Stomach (tissue), 9 donors: Measurements from ENCODE around the gene PGLYRP1. TPM values are rescaled to one million over a fixed set of nuclear protein-coding genes. Genes with fewer than 3 reads are reported as not detected.

ENCODE experiments used
- DNase-seq, 2 donors: peaks; one replicate each; pipeline versions ENCODE4 v3.0.0 to v3.0.0-alpha.2; 2013 to 2019
- H3K27ac ChIP-seq, 5 donors: fragments of 200-600 bp in 4 of 5; sonication (generic) in 4 of 5; one replicate each; pipeline ENCODE4 v1.5.1; 2013 to 2019; ENCODE audit warnings: mild to moderate bottlenecking in 1 of 5, moderate library complexity in 1 of 5
- H3K27me3 ChIP-seq, 3 donors: fragments of 200-600 bp; sonication (generic); one replicate each; pipeline ENCODE4 v1.5.1; 2017 to 2019; ENCODE audit warnings: mixed run types in 1 of 3
- H3K36me3 ChIP-seq, 4 donors: fragments of 200-600 bp; sonication (generic); 1 replicate in 3 of 4; 2 replicates in 1 of 4; pipeline ENCODE4 v1.5.1; 2016 to 2019
- H3K4me1 ChIP-seq, 4 donors: fragments of 200-600 bp; sonication (generic); one replicate each; pipeline ENCODE4 v1.5.1; 2016 to 2019
- H3K4me3 ChIP-seq, 4 donors: fragments of 200-600 bp; sonication (generic) in 3 of 4; one replicate each; pipeline ENCODE4 v1.5.1; 2016 to 2019; ENCODE audit warnings: mild to moderate bottlenecking in 1 of 4
- H3K9me3 ChIP-seq, 4 donors: fragments of 200-600 bp; sonication (generic); one replicate each; pipeline ENCODE4 v1.5.1; 2016 to 2019
- EP300 ChIP-seq: sonication (generic); formaldehyde crosslinking; IDR thresholded peaks from one replicate; pipeline ENCODE4 v1.6.1; 2017; ENCODE audit warnings: antibody characterized with exemption
- POLR2A ChIP-seq, 4 donors: fragments of 450-650 bp; IDR thresholded peaks; one replicate each; pipeline ENCODE4 v1.6.1; 2016; ENCODE audit warnings: antibody characterized with exemption in 4 of 4, control low read depth in 2 of 4, mild to moderate bottlenecking in 1 of 4, moderate library complexity in 1 of 4
- POLR2AphosphoS5 ChIP-seq, 3 donors: sonication (generic); formaldehyde crosslinking; IDR thresholded peaks; one replicate each; pipeline ENCODE4 v1.6.1; 2016; ENCODE audit warnings: antibody characterized with exemption in 3 of 3
- WGBS, 5 donors: extraction: QIAGEN DNeasy Blood & Tissue Kit in 3 of 5; methylation state at CpG; one replicate each; pipeline versions ENCODE4 v1.1.5 to v1.1.7; 2013 to 2018; 5-methylcytosine and 5-hydroxymethylcytosine counted together
- intact Hi-C: fragments of 100-400 bp; cut with DNase I; formaldehyde crosslinking; loops from one replicate; pipeline ENCODE4 v1.15.1; 2023; ENCODE audit warnings: low total_unique reads
- polyA plus RNA-seq, 3 donors: library from polyadenylated mRNA; stranded (reverse); fragments of 200-250 nt; gene quantifications; one replicate each; pipeline ENCODE4 v1.2.3, GENCODE V29; 2013
- small RNA-seq, 4 donors: library from RNA; depleted of rRNA; stranded (forward); fragments of <200 nt; gene quantifications; one replicate each; pipeline ENCODE3, GENCODE V24; 2016
- total RNA-seq, 5 donors: library from RNA; depleted of rRNA; stranded (reverse); fragments of >200 nt; gene quantifications; one replicate each; pipeline versions ENCODE4 v1.1.0 to v1.2.3, GENCODE V29; 2014 to 2016
- TF ChIP-seq, protein P1 (sequence below), 7 experiments: fragments of 450-650 bp in 4 of 7; fragments of 200-600 bp in 3 of 7; sonication (generic) in 3 of 7; IDR thresholded peaks; one replicate each; pipeline ENCODE4 v1.5.1; 2016 to 2019; ENCODE audit warnings: antibody characterized with exemption in 7 of 7, control low read depth in 2 of 7, mild to moderate bottlenecking in 1 of 7
- donor health status: healthy with polysubstance abuse.
- donor health status: Bipolar disorder and iron deficiency.
- donor health status: healthy.

The PGLYRP1 gene
- total and polyA plus RNA-seq, 8 donors = 0.56 to 3.5 TPM; not detected in 6

DNA sequence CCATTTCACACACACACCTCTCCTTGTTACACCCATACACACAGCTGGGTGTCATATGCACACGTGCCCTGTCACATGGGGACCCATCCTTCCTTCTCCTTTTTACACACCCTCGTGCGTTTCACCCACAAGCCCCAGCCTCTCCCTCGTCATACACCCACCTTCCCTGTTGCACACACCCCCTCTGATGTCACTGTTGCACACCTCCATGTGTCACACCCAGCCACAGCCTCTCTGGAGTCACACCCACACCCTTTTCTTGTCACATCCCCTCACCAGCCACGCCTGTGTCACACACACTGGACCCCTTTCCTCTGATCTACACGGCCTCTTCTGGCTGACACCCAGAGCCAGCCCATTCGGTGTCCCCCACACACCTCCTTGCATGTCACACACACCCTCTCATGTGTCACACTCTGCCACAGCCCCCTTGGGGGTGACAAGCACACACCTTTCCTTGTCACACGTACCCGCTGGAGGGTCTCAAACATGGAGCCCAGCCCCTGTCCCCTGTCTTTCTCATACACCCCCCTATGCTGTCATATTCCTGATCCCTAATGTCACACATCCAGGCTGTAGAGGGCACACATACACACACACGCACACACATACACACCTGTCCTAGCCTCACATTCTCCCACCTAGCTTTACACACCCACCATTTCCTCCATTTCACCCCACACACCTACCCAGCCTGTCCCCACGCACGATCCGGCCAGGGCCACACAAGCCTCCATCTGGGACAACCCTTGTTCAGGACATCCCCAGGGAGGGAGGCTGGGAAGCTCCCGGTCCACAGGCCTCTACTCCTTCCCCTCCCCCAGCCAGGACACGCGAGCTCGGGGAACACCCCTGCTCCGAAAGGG lies 50.5 kb downstream of the PGLYRP1 start:
- DNase-seq = peak in 1 of 2 donors; percentile 51
- H3K9me3 ChIP-seq = peaks cover 0 to 4% (median 0%) of the 10 kb centered on the region in 4 donors
- peak overlapping the region; percentile 21 to 41 (median 34) for H3K4me3 ChIP-seq
- no peaks in the 10 kb centered on the region for H3K36me3 ChIP-seq
- TF ChIP-seq, protein P1, sequence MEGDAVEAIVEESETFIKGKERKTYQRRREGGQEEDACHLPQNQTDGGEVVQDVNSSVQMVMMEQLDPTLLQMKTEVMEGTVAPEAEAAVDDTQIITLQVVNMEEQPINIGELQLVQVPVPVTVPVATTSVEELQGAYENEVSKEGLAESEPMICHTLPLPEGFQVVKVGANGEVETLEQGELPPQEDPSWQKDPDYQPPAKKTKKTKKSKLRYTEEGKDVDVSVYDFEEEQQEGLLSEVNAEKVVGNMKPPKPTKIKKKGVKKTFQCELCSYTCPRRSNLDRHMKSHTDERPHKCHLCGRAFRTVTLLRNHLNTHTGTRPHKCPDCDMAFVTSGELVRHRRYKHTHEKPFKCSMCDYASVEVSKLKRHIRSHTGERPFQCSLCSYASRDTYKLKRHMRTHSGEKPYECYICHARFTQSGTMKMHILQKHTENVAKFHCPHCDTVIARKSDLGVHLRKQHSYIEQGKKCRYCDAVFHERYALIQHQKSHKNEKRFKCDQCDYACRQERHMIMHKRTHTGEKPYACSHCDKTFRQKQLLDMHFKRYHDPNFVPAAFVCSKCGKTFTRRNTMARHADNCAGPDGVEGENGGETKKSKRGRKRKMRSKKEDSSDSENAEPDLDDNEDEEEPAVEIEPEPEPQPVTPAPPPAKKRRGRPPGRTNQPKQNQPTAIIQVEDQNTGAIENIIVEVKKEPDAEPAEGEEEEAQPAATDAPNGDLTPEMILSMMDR (IDR thresholded peaks at IDR 0.05) = no peak
- TF ChIP-seq POLR2A (IDR thresholded peaks at IDR 0.05) (no peak), EP300 (no peak)
- intact Hi-C loops = no loop called here
- H3K27ac ChIP-seq = peak overlapping the region in 2 of 5 donors; percentile 54 to 55
- peaks cover 0 to 20% (median 9%) of the 10 kb centered on the region in 4 donors for H3K4me1 ChIP-seq
- 14 to 23% (median 16%) methylated on average over 15 to 18 of the region's 18 CpGs for WGBS, 5 donors
- H3K27me3 ChIP-seq = peaks cover 13 to 97% (median 54%) of the 10 kb centered on the region in 3 donors

DNA sequence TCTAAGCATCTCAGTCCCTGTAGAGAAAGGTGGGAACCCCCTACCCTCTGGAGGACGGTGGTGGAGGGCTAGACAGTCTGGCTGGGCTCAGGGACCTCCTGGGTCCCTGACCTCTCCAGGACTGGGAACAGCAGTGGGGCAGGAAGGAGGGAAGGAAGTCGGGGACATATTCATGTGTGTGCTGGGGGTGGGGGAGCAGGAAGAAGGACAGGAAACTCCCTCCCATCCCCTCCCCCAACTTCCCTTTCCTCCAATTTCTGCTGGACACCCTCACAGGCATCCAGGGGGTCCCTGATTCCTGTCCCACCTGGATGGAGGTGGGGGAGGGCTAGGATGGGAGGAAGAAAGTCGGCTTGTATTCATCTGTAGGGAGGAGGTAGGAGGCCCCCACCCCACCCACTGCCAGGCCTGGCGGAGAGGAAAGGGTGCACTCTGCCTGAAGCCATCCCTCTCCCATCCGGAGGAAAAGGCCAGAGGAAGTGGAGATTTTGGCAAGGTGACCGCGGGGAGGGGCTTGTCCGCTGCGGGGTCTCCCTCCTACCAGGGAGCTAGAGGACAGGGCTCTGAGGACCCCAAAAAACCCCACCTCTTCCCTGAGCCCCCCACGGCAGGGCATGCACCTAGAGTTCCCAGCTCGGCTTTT lies 51.5 kb downstream of the PGLYRP1 start:
- Histone ChIP-seq H3K4me3 (peak overlapping the region in 3 of 4 donors; percentile 3 to 21 (median 19)), H3K9me3 (peaks cover 0 to 4% (median 0%) of the 10 kb centered on the region in 4 donors), H3K27ac (peak overlapping the region in 3 of 5 donors; percentile 15 to 55 (median 42)), H3K4me1 (peaks cover 0 to 20% (median 9%) of the 10 kb centered on the region in 4 donors), H3K36me3 (no peaks in the 10 kb centered on the region), H3K27me3 (peaks cover 13 to 98% (median 53%) of the 10 kb centered on the region in 3 donors)
- no peak for DNase-seq
- no peak for TF ChIP-seq POLR2AphosphoS5 (IDR thresholded peaks at IDR 0.05)
- TF ChIP-seq EP300 = no peak
- TF ChIP-seq, protein P1 (IDR thresholded peaks at IDR 0.05) = no peak
- no peak for TF ChIP-seq POLR2A (IDR thresholded peaks at IDR 0.05)
- intact Hi-C loops = no loop called here
- 6 to 18% (median 17%) methylated on average over 7 to 11 of the region's 11 CpGs for WGBS, 5 donors

DNA sequence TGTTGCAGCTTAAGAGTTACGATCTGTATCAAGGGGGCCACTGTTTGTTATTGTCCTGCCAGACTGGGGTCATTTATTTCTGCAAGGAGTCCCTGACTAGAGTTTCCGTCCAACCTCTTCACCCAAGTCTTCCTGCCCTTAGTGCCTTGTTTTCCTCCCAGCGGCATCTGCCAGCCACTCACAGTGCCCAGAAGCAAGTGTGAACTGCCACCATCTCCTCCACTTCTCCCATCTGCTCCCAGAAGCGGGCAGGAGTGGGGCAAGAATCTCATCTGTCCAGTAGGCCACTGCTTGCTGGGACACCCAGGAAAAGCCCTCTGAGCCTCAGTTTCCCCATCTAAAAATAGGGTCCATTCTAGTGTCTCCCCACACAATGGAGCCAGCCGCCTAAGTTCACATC lies 53.2 kb downstream of the PGLYRP1 start:
- intact Hi-C loops = no loop called here
- Histone ChIP-seq H3K27ac (no peak overlapping the region), H3K4me3 (no peak overlapping the region), H3K9me3 (peaks cover 0 to 4% (median 0%) of the 10 kb centered on the region in 4 donors), H3K27me3 (peaks cover 13 to 96% (median 37%) of the 10 kb centered on the region in 3 donors), H3K36me3 (no peaks in the 10 kb centered on the region), H3K4me1 (peaks cover 0 to 20% (median 9%) of the 10 kb centered on the region in 4 donors)
- DNase-seq = no peak
- no peak for TF ChIP-seq POLR2A (IDR thresholded peaks at IDR 0.05)
- TF ChIP-seq EP300 = no peak
- TF ChIP-seq, protein P1 (IDR thresholded peaks at IDR 0.05) = no peak
- TF ChIP-seq POLR2AphosphoS5 (IDR thresholded peaks at IDR 0.05) = no peak
- 63 to 81% (median 73%) methylated on average over 5 of the region's 5 CpGs for WGBS, 5 donors

Small RNA genes within 50 kb of the gene (small RNA-seq; reads per million reads assigned to genes)
- 70.5 to 160 (median 132) reads per million in 4 donors for gene MIR769

Other genes with a start within 250 kb of the PGLYRP1 start
- gene DMPK, start 240.6 kb downstream of the PGLYRP1 start, total RNA-seq = 100 to 1,000 TPM in 2 of 5 donors, 10 to 100 TPM in 3; 53.1 to 248 (median 72.8) TPM
- gene DMPK, start 240.6 kb downstream of the PGLYRP1 start, polyA plus RNA-seq = 10 to 100 TPM; 27.2 to 76.9 (median 56.5) TPM
- gene DMWD, start 230.2 kb downstream of the PGLYRP1 start, total RNA-seq = 10 to 100 TPM in 4 of 5 donors, 1 to 10 TPM in 1; 5.3 to 52.1 (median 27.9) TPM
- 10 to 100 TPM; 12.8 to 17.4 (median 15.9) TPM for gene DMWD, start 230.2 kb downstream of the PGLYRP1 start, polyA plus RNA-seq
- 1 to 10 TPM in 2 of 5 donors, under 1 TPM in 1, not detected in 2; 0.37 to 5.8 (median 1.4) TPM for gene RSPH6A, start 207.7 kb downstream of the PGLYRP1 start, total RNA-seq
- not detected for gene RSPH6A, start 207.7 kb downstream of the PGLYRP1 start, polyA plus RNA-seq
- 100 to 1,000 TPM in 2 of 5 donors, 10 to 100 TPM in 3; 32.2 to 420 (median 84.6) TPM for gene SYMPK, start 159.9 kb downstream of the PGLYRP1 start, total RNA-seq
- 100 to 1,000 TPM in 1 of 3 donors, 10 to 100 TPM in 2; 71.9 to 101 (median 75.0) TPM for gene SYMPK, start 159.9 kb downstream of the PGLYRP1 start, polyA plus RNA-seq
- gene FOXA3, start 158.7 kb downstream of the PGLYRP1 start, total RNA-seq = 10 to 100 TPM in 4 of 5 donors, 1 to 10 TPM in 1; 7.6 to 46.7 (median 18.5) TPM
- 10 to 100 TPM; 11.9 to 65.8 (median 41.0) TPM for gene FOXA3, start 158.7 kb downstream of the PGLYRP1 start, polyA plus RNA-seq
- 10 to 100 TPM in 4 of 5 donors, not detected in 1; 13.4 to 75.9 (median 24.1) TPM for gene IRF2BP1, start 136.9 kb downstream of the PGLYRP1 start, total RNA-seq
- 10 to 100 TPM; 11.5 to 12.8 (median 12.8) TPM for gene IRF2BP1, start 136.9 kb downstream of the PGLYRP1 start, polyA plus RNA-seq
- gene MYPOP, start 120.4 kb downstream of the PGLYRP1 start, total RNA-seq = 10 to 100 TPM in 1 of 5 donors, 1 to 10 TPM in 1, under 1 TPM in 3; 0.58 to 12.2 (median 0.73) TPM
- gene MYPOP, start 120.4 kb downstream of the PGLYRP1 start, polyA plus RNA-seq = 1 to 10 TPM; 4.2 to 5.0 (median 5.0) TPM
- not detected for gene NANOS2, start 108.3 kb downstream of the PGLYRP1 start, total RNA-seq
- not detected for gene NANOS2, start 108.3 kb downstream of the PGLYRP1 start, polyA plus RNA-seq
- gene NOVA2, start 49.2 kb downstream of the PGLYRP1 start, total RNA-seq = 1 to 10 TPM in 2 of 5 donors, under 1 TPM in 1, not detected in 2; 0.45 to 1.8 (median 1.2) TPM
- 10 to 100 TPM in 1 of 3 donors, 1 to 10 TPM in 1, under 1 TPM in 1; 0.38 to 10.7 (median 1.4) TPM for gene NOVA2, start 49.2 kb downstream of the PGLYRP1 start, polyA plus RNA-seq
- 10 to 100 TPM in 3 of 5 donors, 1 to 10 TPM in 2; 2.4 to 38.8 (median 14.5) TPM for gene CCDC61, start 27.6 kb downstream of the PGLYRP1 start, total RNA-seq
- 10 to 100 TPM; 10.7 to 17.9 (median 12.0) TPM for gene CCDC61, start 27.6 kb downstream of the PGLYRP1 start, polyA plus RNA-seq
- not detected for gene IGFL4, start 17.9 kb upstream of the PGLYRP1 start, total RNA-seq
- under 1 TPM in 1 of 3 donors, not detected in 2; 0.15 TPM for gene IGFL4, start 17.9 kb upstream of the PGLYRP1 start, polyA plus RNA-seq
- gene IGFL3, start 101.6 kb upstream of the PGLYRP1 start, total RNA-seq = not detected
- not detected for gene IGFL3, start 101.6 kb upstream of the PGLYRP1 start, polyA plus RNA-seq
- not detected for gene IGFL2, start 125.2 kb upstream of the PGLYRP1 start, total RNA-seq
- under 1 TPM in 1 of 3 donors, not detected in 2; 0.45 TPM for gene IGFL2, start 125.2 kb upstream of the PGLYRP1 start, polyA plus RNA-seq
- not detected for gene IGFL1, start 206.7 kb upstream of the PGLYRP1 start, total RNA-seq
- under 1 TPM in 2 of 3 donors, not detected in 1; 0.50 to 0.88 TPM for gene IGFL1, start 206.7 kb upstream of the PGLYRP1 start, polyA plus RNA-seq